AG09309 (cell line): ENCODE data around the gene SMLR1.

Experiments used
- DNase-seq: peaks from one replicate; pipeline ENCODE4 v3.0.0-alpha.2; 2010; ENCODE audit warnings: low read depth
- H3K4me3 ChIP-seq: 2 replicates; pipeline ENCODE4 v1.5.1; 2011; ENCODE audit warnings: mild to moderate bottlenecking, low read depth, low read length, moderate library complexity; ENCODE audit not compliant: control insufficient read depth
- CTCF ChIP-seq: IDR thresholded peaks from 2 replicates; pipeline ENCODE4 v1.5.1; 2011; ENCODE audit warnings: mild to moderate bottlenecking, low read depth, low read length, inconsistent platforms; ENCODE audit not compliant: insufficient read depth, control insufficient read depth; ENCODE audit errors: missing control alignments

Gene SMLR1

DNA sequence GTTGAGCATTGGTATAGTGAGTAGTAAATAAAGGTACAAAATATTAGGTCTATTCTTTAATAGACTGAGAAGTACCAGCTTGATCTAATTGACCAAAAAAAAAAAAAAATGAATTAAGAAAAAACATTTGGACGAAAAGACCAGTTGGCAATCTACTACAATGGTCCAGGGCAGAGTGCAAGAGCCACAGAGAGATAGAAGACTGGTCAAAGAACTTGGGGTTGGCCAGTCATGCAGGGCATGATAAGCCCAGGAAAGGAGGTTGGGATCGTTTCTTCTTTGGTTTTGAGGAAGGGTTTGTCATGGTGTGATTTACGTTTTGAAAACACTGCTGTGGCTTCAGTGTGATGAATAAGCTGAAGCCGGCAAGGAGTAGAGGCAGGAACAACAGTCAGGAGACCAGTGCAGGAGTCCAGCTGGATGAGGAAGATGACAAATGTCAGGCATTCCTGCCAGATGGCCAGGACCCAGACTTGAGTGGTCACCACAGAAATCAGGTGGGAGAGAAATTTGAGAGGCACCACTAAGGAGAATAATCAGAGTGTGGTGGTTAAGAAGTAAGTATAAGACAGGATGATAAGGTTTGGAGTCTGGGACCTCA lies 14.0 kb downstream of the SMLR1 start:
- no peak for TF ChIP-seq CTCF
- no peak for DNase-seq
- no peak overlapping the region for H3K4me3 ChIP-seq

- peak; percentile 20 for DNase-seq
- peak; percentile 56 for TF ChIP-seq CTCF
- no peak overlapping the region for H3K4me3 ChIP-seq
Measured at GRCh38 chr6:130843575-130844320, 16.5 kb downstream of the SMLR1 start.

- TF ChIP-seq CTCF = no peak
- H3K4me3 ChIP-seq = no peak overlapping the region
- no peak for DNase-seq
Measured at GRCh38 chr6:130846501-130846900, 19.3 kb downstream of the SMLR1 start.

GRCh38 chr6:130847001-130847910 lies 20.1 kb downstream of the SMLR1 start:
- TF ChIP-seq CTCF = no peak
- no peak overlapping the region for H3K4me3 ChIP-seq
- DNase-seq = no peak

DNA sequence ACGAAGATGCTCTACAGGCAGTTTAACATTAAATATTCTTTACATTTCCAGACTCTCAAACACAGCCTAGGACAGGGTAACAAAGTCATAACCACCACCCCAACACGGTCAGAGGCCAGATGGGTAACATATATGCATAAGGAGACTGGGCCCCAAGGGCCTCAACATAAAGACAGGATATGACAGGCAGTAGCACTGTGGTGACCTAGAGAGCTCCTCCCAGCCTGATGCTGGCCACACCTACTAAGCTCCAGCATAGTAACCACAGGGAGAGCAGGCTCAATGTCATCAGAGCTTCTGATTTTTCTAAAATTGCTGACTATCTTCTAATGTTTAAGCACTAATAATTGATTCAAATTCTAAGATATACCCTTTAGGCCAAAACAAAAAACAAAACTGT lies 21.7 kb downstream of the SMLR1 start:
- no peak for DNase-seq
- no peak overlapping the region for H3K4me3 ChIP-seq
- TF ChIP-seq CTCF = no peak

DNA sequence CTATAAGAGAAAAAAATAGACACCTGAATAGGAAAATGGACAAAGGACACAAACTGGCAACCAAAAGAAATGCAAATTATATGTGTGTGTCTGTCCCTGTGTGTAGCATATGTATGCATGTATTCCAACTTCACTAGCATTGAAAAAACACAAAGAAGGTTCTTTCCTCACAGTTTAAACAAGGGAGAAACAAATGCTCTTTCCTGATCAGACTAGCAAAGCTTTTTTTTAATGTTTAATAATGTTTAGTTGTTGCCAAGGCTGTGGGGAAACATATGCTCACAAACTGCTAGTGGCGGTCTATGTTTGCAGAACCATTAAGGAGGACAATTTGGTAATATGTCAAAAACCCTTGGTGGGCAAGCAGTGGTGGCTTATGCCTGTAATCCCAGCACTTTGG lies 22.4 kb downstream of the SMLR1 start:
- TF ChIP-seq CTCF = no peak
- H3K4me3 ChIP-seq = no peak overlapping the region
- no peak for DNase-seq
